Measurements from ENCODE around the gene PREP.

Gene PREP

DNA sequence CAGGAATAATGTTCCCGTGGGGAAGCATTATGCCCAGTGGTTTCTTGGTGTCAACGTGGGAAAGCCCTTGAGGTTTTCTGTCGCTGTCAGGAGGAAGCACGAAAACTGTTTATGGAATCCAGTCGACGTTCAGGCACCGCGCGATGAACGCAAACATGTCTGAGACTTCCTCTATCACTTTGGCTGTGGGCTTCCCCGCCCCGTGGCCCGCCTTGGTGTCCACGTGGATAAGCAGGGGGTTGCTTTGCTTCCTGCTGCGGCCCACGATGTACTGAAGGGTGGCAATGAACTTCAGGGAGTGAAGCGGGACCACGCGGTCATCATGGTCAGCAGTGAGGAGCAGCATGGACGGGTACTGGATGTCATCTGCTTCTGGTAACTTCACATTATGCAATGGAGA, 124.8 kb downstream of the PREP start:
- no peaks in the 10 kb centered on the region for H3K27me3 ChIP-seq (ENCODE audit: low read depth)
- no peak for DNase-seq (ENCODE audit: low spot score in 2 of 2)
- in situ Hi-C loops (cut with MboI; ENCODE audit: low sequenced_read_pairs): no loop called here
- H3K4me3 ChIP-seq: no peak overlapping the region
- peaks cover 5% of the 10 kb centered on the region for H3K4me1 ChIP-seq
- H3K9me3 ChIP-seq: no peaks in the 10 kb centered on the region
- H3K36me3 ChIP-seq (replicated peaks): peaks cover 14% of the 10 kb centered on the region

DNA sequence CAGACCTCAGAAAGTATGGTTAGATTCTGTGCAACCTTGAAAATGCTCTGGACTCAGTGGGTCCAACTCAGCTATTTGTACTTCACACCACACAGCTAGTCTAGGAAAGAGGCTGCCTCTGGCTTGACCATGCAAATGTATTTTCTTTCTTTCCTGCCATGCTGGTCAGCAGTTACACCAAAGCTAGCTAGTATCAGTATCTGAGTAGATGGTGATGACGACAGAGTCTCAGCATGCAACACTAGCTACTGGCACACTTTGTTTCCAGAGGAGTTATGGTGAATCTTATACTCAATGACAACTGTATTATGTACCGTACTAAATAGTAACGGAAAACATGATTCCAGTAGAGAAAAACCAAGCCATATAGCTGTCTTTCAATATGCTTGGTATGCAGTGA, 126.5 kb downstream of the PREP start:
- H3K4me3 ChIP-seq: no peak overlapping the region
- H3K27me3 ChIP-seq (ENCODE audit: low read depth): no peaks in the 10 kb centered on the region

GRCh38 chr6:105275542-105275941, 127.3 kb downstream of the PREP start:
- no peaks in the 10 kb centered on the region for H3K27me3 ChIP-seq (ENCODE audit: low read depth)
- no peaks in the 10 kb centered on the region for H3K9me3 ChIP-seq
- in situ Hi-C loops (cut with MboI; ENCODE audit: low sequenced_read_pairs): no loop called here
- H3K36me3 ChIP-seq (replicated peaks): peaks cover 8% of the 10 kb centered on the region
- DNase-seq (ENCODE audit: low spot score in 2 of 2): no peak
- no peak overlapping the region for H3K4me3 ChIP-seq
- H3K4me1 ChIP-seq: peaks cover 5% of the 10 kb centered on the region

More for the DNA sequence above, 126.5 kb downstream of the PREP start:
- DNase-seq (ENCODE audit: low spot score in 2 of 2): no peak
- Histone ChIP-seq H3K9me3 (no peaks in the 10 kb centered on the region), H3K36me3 (replicated peaks) (peaks cover 11% of the 10 kb centered on the region), H3K4me1 (peaks cover 5% of the 10 kb centered on the region)
- in situ Hi-C loops (cut with MboI; ENCODE audit: low sequenced_read_pairs): no loop called here

DNA sequence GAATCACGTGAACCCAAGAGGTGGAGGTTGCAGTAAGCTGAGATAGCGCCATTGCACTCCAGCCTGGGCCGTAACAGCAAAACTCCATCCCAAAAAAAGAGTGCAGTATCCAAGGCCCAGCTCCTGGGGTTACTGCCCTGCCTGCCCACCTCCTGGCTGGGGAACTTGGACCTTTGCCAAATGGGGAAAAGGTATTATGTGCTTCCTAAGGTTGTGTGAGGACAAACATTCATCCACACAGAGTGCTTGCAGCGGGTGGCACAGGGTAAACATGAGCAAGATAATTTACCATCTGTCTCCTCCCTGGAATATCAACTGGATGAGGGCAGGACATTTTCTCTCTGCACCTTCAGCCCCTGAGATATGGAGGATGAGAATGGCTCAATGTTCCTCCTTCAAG, 128.2 kb downstream of the PREP start:
- H3K9me3 ChIP-seq: no peaks in the 10 kb centered on the region
- in situ Hi-C loops (cut with MboI; ENCODE audit: low sequenced_read_pairs): no loop called here
- DNase-seq (ENCODE audit: low spot score in 2 of 2): no peak
- peaks cover 8% of the 10 kb centered on the region for H3K36me3 ChIP-seq (replicated peaks)
- H3K4me1 ChIP-seq: peaks cover 5% of the 10 kb centered on the region
- H3K4me3 ChIP-seq: no peak overlapping the region
- no peaks in the 10 kb centered on the region for H3K27me3 ChIP-seq (ENCODE audit: low read depth)

GRCh38 chr6:105273589-105273988, 129.3 kb downstream of the PREP start:
- DNase-seq (ENCODE audit: low spot score in 2 of 2): no peak
- no peak overlapping the region for H3K4me3 ChIP-seq
- no peaks in the 10 kb centered on the region for H3K9me3 ChIP-seq
- H3K4me1 ChIP-seq: peaks cover 5% of the 10 kb centered on the region
- no peaks in the 10 kb centered on the region for H3K27me3 ChIP-seq (ENCODE audit: low read depth)
- H3K36me3 ChIP-seq (replicated peaks): peaks cover 8% of the 10 kb centered on the region
- in situ Hi-C loops (cut with MboI; ENCODE audit: low sequenced_read_pairs): no loop called here

GRCh38 chr6:105272786-105273185, 130.1 kb downstream of the PREP start:
- no peak overlapping the region for H3K4me3 ChIP-seq
- H3K36me3 ChIP-seq (replicated peaks): peaks cover under 1% of the 10 kb centered on the region
- no peaks in the 10 kb centered on the region for H3K9me3 ChIP-seq
- H3K27me3 ChIP-seq (ENCODE audit: low read depth): no peaks in the 10 kb centered on the region
- peaks cover 5% of the 10 kb centered on the region for H3K4me1 ChIP-seq
- in situ Hi-C loops (cut with MboI; ENCODE audit: low sequenced_read_pairs): no loop called here
- no peak for DNase-seq (ENCODE audit: low spot score in 2 of 2)

GRCh38 chr6:105270511-105270910, 132.4 kb downstream of the PREP start:
- Histone ChIP-seq H3K4me3 (no peak overlapping the region), H3K27me3 (ENCODE audit: low read depth) (no peaks in the 10 kb centered on the region), H3K4me1 (peaks cover 5% of the 10 kb centered on the region), H3K36me3 (replicated peaks) (no peaks in the 10 kb centered on the region; the same call in 1 of the 2 replicates), H3K9me3 (no peaks in the 10 kb centered on the region)
- no peak for DNase-seq (ENCODE audit: low spot score in 2 of 2)
- in situ Hi-C loops (cut with MboI; ENCODE audit: low sequenced_read_pairs): no loop called here

- Histone ChIP-seq H3K9me3 (no peaks in the 10 kb centered on the region), H3K27me3 (ENCODE audit: low read depth) (no peaks in the 10 kb centered on the region), H3K36me3 (replicated peaks) (no peaks in the 10 kb centered on the region), H3K4me1 (peaks cover 5% of the 10 kb centered on the region), H3K4me3 (no peak overlapping the region)
- in situ Hi-C loops (cut with MboI; ENCODE audit: low sequenced_read_pairs): no loop called here
- DNase-seq (ENCODE audit: low spot score in 2 of 2): no peak
Observed at GRCh38 chr6:105269390-105269789, 133.5 kb downstream of the PREP start.

DNA sequence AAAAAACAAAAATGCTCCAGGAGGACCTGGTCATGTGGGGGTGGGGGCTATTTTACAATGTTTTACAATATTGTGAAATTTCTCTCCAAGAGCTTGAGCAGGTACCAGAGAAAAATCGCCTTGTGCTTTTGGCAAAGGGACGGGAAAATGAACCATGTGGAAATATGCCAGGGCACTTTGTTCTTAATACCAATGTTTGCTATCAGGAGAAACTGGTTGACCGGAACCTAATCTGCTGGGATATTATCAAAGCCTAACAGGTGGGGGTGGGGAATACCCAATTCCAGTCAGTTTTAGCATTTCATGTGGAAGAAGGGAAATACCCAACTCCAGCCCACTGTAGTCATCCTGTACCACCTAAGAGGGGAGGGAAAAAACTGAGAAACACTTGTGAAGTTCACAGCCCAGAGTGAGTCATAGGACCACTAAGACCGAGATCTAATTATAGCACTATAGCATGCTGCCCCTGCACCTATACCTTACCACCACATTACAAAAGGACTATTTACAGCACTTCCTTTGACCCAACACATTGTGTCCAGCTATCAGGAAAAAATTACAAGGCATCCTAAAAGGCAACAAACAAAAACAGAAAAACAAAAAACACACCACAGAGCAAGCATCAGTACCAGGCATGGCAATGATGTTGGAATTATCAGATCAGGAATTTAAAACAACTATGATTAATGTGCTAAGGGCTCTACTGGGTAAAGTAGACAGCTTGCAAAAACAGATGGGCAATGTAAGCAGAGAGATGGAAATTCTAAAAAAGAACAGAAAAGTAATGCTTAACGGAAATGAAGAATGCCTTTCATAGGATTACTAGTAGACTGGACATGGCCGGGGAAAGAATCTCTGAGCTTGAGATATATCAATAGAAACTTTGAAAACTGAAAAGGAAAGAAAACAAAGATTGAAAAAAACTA, 138.9 kb downstream of the PREP start:
- Histone ChIP-seq H3K4me1 (peaks cover 14% of the 10 kb centered on the region), H3K4me3 (no peak overlapping the region), H3K36me3 (replicated peaks) (no peaks in the 10 kb centered on the region), H3K27me3 (ENCODE audit: low read depth) (no peaks in the 10 kb centered on the region), H3K9me3 (no peaks in the 10 kb centered on the region)
- in situ Hi-C loops (cut with MboI; ENCODE audit: low sequenced_read_pairs): no loop called here
- no peak for DNase-seq (ENCODE audit: low spot score in 2 of 2)

- H3K27me3 ChIP-seq (ENCODE audit: low read depth): no peaks in the 10 kb centered on the region
- in situ Hi-C loops (cut with MboI; ENCODE audit: low sequenced_read_pairs): no loop called here
- no peaks in the 10 kb centered on the region for H3K36me3 ChIP-seq (replicated peaks)
- H3K9me3 ChIP-seq: no peaks in the 10 kb centered on the region
- DNase-seq (ENCODE audit: low spot score in 2 of 2): peak in 1 of 2 experiments; percentile 37
- peaks cover 37% of the 10 kb centered on the region for H3K4me1 ChIP-seq
- no peak overlapping the region for H3K4me3 ChIP-seq
Observed at GRCh38 chr6:105259913-105260889, 142.7 kb downstream of the PREP start.

- H3K36me3 ChIP-seq (replicated peaks): no peaks in the 10 kb centered on the region
- no peaks in the 10 kb centered on the region for H3K9me3 ChIP-seq
- no peak overlapping the region for H3K4me3 ChIP-seq
- no peak for DNase-seq (ENCODE audit: low spot score in 2 of 2)
- no peaks in the 10 kb centered on the region for H3K27me3 ChIP-seq (ENCODE audit: low read depth)
- H3K4me1 ChIP-seq: peaks cover 37% of the 10 kb centered on the region
- in situ Hi-C loops (cut with MboI; ENCODE audit: low sequenced_read_pairs): no loop called here
Observed at GRCh38 chr6:105258816-105259215, 144.1 kb downstream of the PREP start.

GRCh38 chr6:105257340-105257739, 145.5 kb downstream of the PREP start:
- in situ Hi-C loops (cut with MboI; ENCODE audit: low sequenced_read_pairs): no loop called here

DNA sequence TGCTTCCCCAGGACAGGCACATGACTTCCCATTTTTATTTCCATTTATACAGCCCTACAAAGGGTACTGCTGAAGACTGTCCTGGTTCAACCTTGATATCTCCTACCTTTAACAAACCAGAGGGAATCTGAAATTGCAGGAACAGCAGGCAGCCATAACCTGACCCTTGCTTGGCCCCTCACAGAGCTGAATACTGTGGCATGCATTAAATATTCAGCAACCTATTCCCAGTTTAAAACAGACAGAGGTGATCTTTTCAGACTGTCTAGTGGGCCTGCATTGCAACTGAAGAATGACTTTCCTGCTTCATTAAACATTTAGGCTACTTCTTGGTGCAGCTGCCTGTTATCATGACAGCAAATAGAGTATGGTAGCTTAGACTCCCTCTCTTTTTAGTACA, 146.3 kb downstream of the PREP start:
- no peak for DNase-seq (ENCODE audit: low spot score in 2 of 2)
- Histone ChIP-seq H3K9me3 (no peaks in the 10 kb centered on the region), H3K27me3 (ENCODE audit: low read depth) (no peaks in the 10 kb centered on the region), H3K4me1 (peaks cover 37% of the 10 kb centered on the region), H3K36me3 (replicated peaks) (no peaks in the 10 kb centered on the region), H3K4me3 (no peak overlapping the region)
- in situ Hi-C loops (cut with MboI; ENCODE audit: low sequenced_read_pairs): no loop called here

More at GRCh38 chr6:105257340-105257739, 145.5 kb downstream of the PREP start:
- Histone ChIP-seq H3K4me3 (no peak overlapping the region), H3K4me1 (peaks cover 37% of the 10 kb centered on the region), H3K9me3 (no peaks in the 10 kb centered on the region), H3K27me3 (ENCODE audit: low read depth) (no peaks in the 10 kb centered on the region), H3K36me3 (replicated peaks) (no peaks in the 10 kb centered on the region)
- DNase-seq (ENCODE audit: low spot score in 2 of 2): peak in 1 of 2 experiments; percentile 55

DNA sequence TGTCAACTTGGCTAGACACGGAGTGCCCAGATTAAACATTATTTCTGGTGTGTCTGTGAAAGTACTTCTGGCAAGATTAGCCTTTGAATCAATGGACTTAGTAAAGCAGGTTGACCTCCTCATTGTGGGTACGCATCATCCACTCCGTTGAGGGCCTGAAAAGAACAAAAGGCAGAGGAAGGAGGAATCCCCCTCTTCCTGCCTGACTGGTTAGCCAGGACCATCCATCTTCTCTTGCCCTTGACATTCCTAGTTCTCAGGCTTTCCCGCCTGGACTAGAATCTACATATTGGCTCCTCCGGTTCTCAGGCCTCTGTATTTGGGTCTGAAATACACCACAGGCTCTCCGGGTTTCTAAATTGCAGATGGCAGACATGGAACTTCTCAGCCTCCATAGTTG, 149.1 kb downstream of the PREP start:
- Histone ChIP-seq H3K9me3 (no peaks in the 10 kb centered on the region), H3K4me1 (peaks cover 23% of the 10 kb centered on the region), H3K4me3 (no peak overlapping the region), H3K27me3 (ENCODE audit: low read depth) (no peaks in the 10 kb centered on the region), H3K36me3 (replicated peaks) (no peaks in the 10 kb centered on the region)
- no peak for DNase-seq (ENCODE audit: low spot score in 2 of 2)
- in situ Hi-C loops (cut with MboI; ENCODE audit: low sequenced_read_pairs): no loop called here

Data from HAP-1 (cell line).